HCT116 (cell line): ENCODE results near the gene LRRC51. TPM values are rescaled to one million over a fixed set of nuclear protein-coding genes. Genes with fewer than 3 reads are reported as not detected.
A peak's percentile ranks its signal among the peaks of the same experiment; 100 is the strongest.

Experiments used
- ATAC-seq: fragments of 200-7000 bp; cut with Tn5 transposase; 2 replicates; pipeline ENCODE4 v1.9.1; 2020; ENCODE audit warnings: mild to moderate bottlenecking, moderate library complexity
- BruUV-seq: library from RNA; stranded (reverse); fragments of 400-500 nt; replicated peaks from 2 replicates; lab custom pipeline; 2021; lab: Mats Ljungman, UMichigan
- CTCF ChIA-PET: fragments of 300-600 bp; sonication (Branson Sonifier 250); formaldehyde crosslinking; loops from one replicate; lab custom pipeline; 2021; ENCODE audit warnings: antibody characterized with exemption; lab: Charles Lee
- POLR2A ChIA-PET: fragments of 300-600, 350-600 bp; sonication (Branson Sonifier 250); formaldehyde crosslinking; loops from one replicate; lab custom pipeline; 2021; ENCODE audit warnings: antibody characterized with exemption; lab: Charles Lee
- RAD21 ChIA-PET, 2 experiments: fragments of 300-600 bp; sonication (Branson Sonifier 250); formaldehyde crosslinking; loops; one replicate each; lab custom pipeline; 2023; ENCODE audit warnings: low total read pairs in 2 of 2; ENCODE audit not compliant: uncharacterized antibody in 2 of 2, unreplicated experiment in 2 of 2, low non-redundant PET in 1 of 2; lab: Charles Lee
- DNase-seq: peaks from one replicate; pipeline ENCODE4 v3.0.0-alpha.2; 2010; ENCODE audit warnings: low read depth, low spot score
- H2AFZ ChIP-seq: fragments of 200-600 bp; shearing (Covaris generic), sonication (generic); 2 replicates; pipeline ENCODE4 v1.6.1; 2017; ENCODE audit warnings: low read depth, mixed run types, mixed read lengths, antibody characterized with exemption, low read length; ENCODE audit not compliant: poor library complexity, severe bottlenecking
- H3K27ac ChIP-seq: 2 replicates; pipeline ENCODE4 v1.5.1; 2012; ENCODE audit warnings: low read depth, low read length
- H3K27me3 ChIP-seq: fragments of 200-600 bp; sonication (generic); 2 replicates; pipeline ENCODE4 v1.6.1; 2016; ENCODE audit warnings: mixed run types, low read length, mixed read lengths; ENCODE audit not compliant: insufficient read depth
- H3K36me3 ChIP-seq, 2 experiments: fragments of 200-500 bp in 1 of 2; fragments of 200-600 bp in 1 of 2; sonication (Bioruptor generic) in 1 of 2; sonication (generic) in 1 of 2; 2 replicates each; pipeline versions ENCODE4 v1.5.1 to v1.6.1; 2014 to 2016; ENCODE audit warnings: low read length in 2 of 2, inconsistent platforms in 1 of 2, mixed read lengths in 1 of 2, mixed run types in 1 of 2; ENCODE audit not compliant: insufficient read depth in 2 of 2, control insufficient read depth in 1 of 2
- H3K4me1 ChIP-seq, 2 experiments: fragments of 200-600 bp in 1 of 2; sonication (generic) in 1 of 2; 2 replicates each; pipeline versions ENCODE4 v1.5.1 to v1.6.1; 2012 to 2017; ENCODE audit warnings: low read length in 2 of 2, inconsistent platforms in 1 of 2, mild to moderate bottlenecking in 1 of 2, mixed read lengths in 1 of 2, mixed run types in 1 of 2, moderate library complexity in 1 of 2; ENCODE audit not compliant: insufficient read depth in 2 of 2, control insufficient read depth in 1 of 2
- H3K4me2 ChIP-seq: fragments of 200-600 bp; sonication (generic); 2 replicates; pipeline ENCODE4 v1.6.1; 2017; ENCODE audit warnings: mixed run types, low read length, mixed read lengths
- H3K4me3 ChIP-seq, 2 experiments: fragments of 200-600 bp in 1 of 2; sonication (generic) in 1 of 2; replicated peaks in 1 of 2; 2 replicates each; pipeline ENCODE4 v1.5.1; 2011 to 2016; ENCODE audit warnings: low read length in 2 of 2, control low read depth in 1 of 2, low read depth in 1 of 2, mild to moderate bottlenecking in 1 of 2, mixed read lengths in 1 of 2, mixed run types in 1 of 2
- H3K79me2 ChIP-seq: fragments of 200-600 bp; sonication (generic); 2 replicates; pipeline ENCODE4 v1.6.1; 2017; ENCODE audit warnings: mild to moderate bottlenecking, mixed run types, low read length, moderate library complexity, mixed read lengths; ENCODE audit not compliant: insufficient read depth
- H3K9ac ChIP-seq: fragments of 200-600 bp; sonication (generic); 2 replicates; pipeline ENCODE4 v1.6.1; 2016; ENCODE audit warnings: low read length, mixed read lengths
- H3K9me2 ChIP-seq: fragments of 200-600 bp; sonication (generic), shearing (Covaris generic); 2 replicates; pipeline ENCODE4 v1.6.1; 2017; ENCODE audit warnings: mixed run types, mild to moderate bottlenecking, moderate library complexity; ENCODE audit not compliant: insufficient read depth
- H3K9me3 ChIP-seq, 2 experiments: fragments of 200-500 bp in 1 of 2; fragments of 200-600 bp in 1 of 2; sonication (Bioruptor generic) in 1 of 2; sonication (generic) in 1 of 2; 2 replicates each; pipeline ENCODE4 v1.6.1; 2014 to 2017; ENCODE audit warnings: low read length in 2 of 2, mixed read lengths in 2 of 2, inconsistent platforms in 1 of 2, low read depth in 1 of 2, mild to moderate bottlenecking in 1 of 2, mixed run types in 1 of 2, moderate library complexity in 1 of 2; ENCODE audit not compliant: control insufficient read depth in 1 of 2, insufficient read depth in 1 of 2
- H4K20me1 ChIP-seq: fragments of 200-600 bp; sonication (generic), shearing (Covaris generic); 2 replicates; pipeline ENCODE4 v1.6.1; 2017; ENCODE audit warnings: mixed run types, mild to moderate bottlenecking, moderate library complexity; ENCODE audit not compliant: insufficient read depth
- CBX3 ChIP-seq: IDR thresholded peaks from 2 replicates; pipeline ENCODE4 v1.6.1; 2012; ENCODE audit warnings: low read depth
- CEBPB ChIP-seq: IDR thresholded peaks from 2 replicates; pipeline ENCODE4 v1.6.1; 2012; ENCODE audit warnings: low read depth
- CTCF ChIP-seq, 3 experiments: fragments of 200-600 bp in 1 of 3; sonication (generic) in 1 of 3; IDR thresholded peaks in 2 of 3; conservative IDR thresholded peaks in 1 of 3; 2 replicates each; pipeline ENCODE4 v1.5.1; 2012 to 2017; ENCODE audit warnings: low read depth in 2 of 3, low read length in 2 of 3, antibody characterized with exemption in 1 of 3, borderline replicate concordance in 1 of 3, control low read depth in 1 of 3, mild to moderate bottlenecking in 1 of 3, mixed read lengths in 1 of 3, mixed run types in 1 of 3, moderate library complexity in 1 of 3; ENCODE audit not compliant: insufficient read depth in 1 of 3
- POLR2AphosphoS5 ChIP-seq: IDR thresholded peaks from 2 replicates; pipeline ENCODE4 v1.6.1; 2011; ENCODE audit warnings: mild to moderate bottlenecking, low read depth, low read length, moderate library complexity
- SP1 ChIP-seq: IDR thresholded peaks from 2 replicates; pipeline ENCODE4 v1.6.1; 2012; ENCODE audit warnings: low read depth
- YY1 ChIP-seq: IDR thresholded peaks from 2 replicates; pipeline ENCODE4 v1.6.1; 2011; ENCODE audit warnings: low read length, low read depth, moderate library complexity, mild to moderate bottlenecking; ENCODE audit not compliant: insufficient replicate concordance; ENCODE audit errors: extremely low read depth
- ZBTB33 ChIP-seq: IDR thresholded peaks from 2 replicates; pipeline ENCODE4 v1.6.1; 2011; ENCODE audit warnings: mild to moderate bottlenecking, low read length, moderate library complexity; ENCODE audit not compliant: insufficient replicate concordance; ENCODE audit errors: extremely low read depth
- intact Hi-C: fragments of 100-400 bp; cut with micrococcal nuclease; formaldehyde crosslinking; loops from 2 replicates; pipeline ENCODE4 v1.10.0; 2022
- total RNA-seq: library from RNA; stranded (reverse); gene quantifications from one replicate; pipeline ENCODE4 v1.2.1, GENCODE V29; 2021; ENCODE audit not compliant: unreplicated experiment

The LRRC51 gene
- total RNA-seq, 1 experiment from 2014 or later, result 10.8 TPM

- DNase-seq (no peak), ATAC-seq (no peak)
- no peaks in the 10 kb centered on the region; the same call in 1 of the 2 replicates for H4K20me1 ChIP-seq
- ChIA-PET CTCF (interaction anchor here (1.2 to 1.7 kb wide), 2 partner anchors 19 to 50 kb away, joined by 4 to 5 read pairs; no protein-coding TSS in a partner anchor), RAD21 (no interaction called here), POLR2A (no interaction called here)
- H3K36me3 ChIP-seq, result peaks cover 0 to 3% of the 10 kb centered on the region in 2 experiments; a peak in 1 of 4 replicates
- H3K79me2 ChIP-seq, result peaks cover 96% of the 10 kb centered on the region
- peak overlapping the region; percentile 7 for H3K27ac ChIP-seq
- peaks cover 36 to 67% of the 10 kb centered on the region in 2 experiments for H3K4me1 ChIP-seq
- no peak overlapping the region for H3K9ac ChIP-seq
- H3K4me3 ChIP-seq, result no peak overlapping the region
- BruUV-seq, result no TSS peak
- intact Hi-C loops, result loop anchor here (5.0 kb wide), 1 partner anchor 33 kb away; no protein-coding TSS in a partner anchor
- H3K27me3 ChIP-seq, result no peaks in the 10 kb centered on the region
- H3K4me2 ChIP-seq, result 0 out of 2 replicates have a peak overlapping the region, but pooled peaks have one; percentile 2
- H3K9me3 ChIP-seq, result no peaks in the 10 kb centered on the region
- TF ChIP-seq SP1 (no peak), CBX3 (no peak), CEBPB (no peak), ZBTB33 (no peak), CTCF (IDR thresholded peaks at IDR 0.05 in 2 of 3, conservative IDR thresholded peaks at IDR 0.05 in 1 of 3; ENCODE audit: borderline replicate concordance in 1 of 3, insufficient read depth in 1 of 3, low read depth in 2 of 3, low read length in 2 of 3) (peak; percentile 8 to 38 (median 29); a peak in 2 of 6 replicates), YY1 (no peak), POLR2AphosphoS5 (no peak)
- H2AFZ ChIP-seq, result no peak overlapping the region
- no peaks in the 10 kb centered on the region for H3K9me2 ChIP-seq
Measured at GRCh38 chr11:72075109-72075508, 5.5 kb upstream of the LRRC51 start.
